WTC11 (cell line): Measurements from ENCODE around the gene ANTXRL. TPM values are rescaled to one million over a fixed set of nuclear protein-coding genes. Genes with fewer than 3 reads are reported as not detected.
"Not testable (repeated sequence)": the region's sequence is repeated elsewhere in the genome, so short reads cannot be mapped to it uniquely, and the experiment has no call there.

Source experiments
- ATAC-seq: fragments of 200-7000 bp; cut with Tn5 transposase; 2 replicates; pipeline ENCODE4 v1.10.0; 2021; ENCODE audit warnings: mild to moderate bottlenecking, moderate library complexity
- CTCF ChIA-PET: fragments of 300-600 bp; sonication (Branson Sonifier 250); formaldehyde crosslinking; loops from one replicate; lab custom pipeline; 2021; ENCODE audit warnings: antibody characterized with exemption; lab: Charles Lee
- POLR2A ChIA-PET: fragments of 350-600 bp; sonication (Branson Sonifier 250); formaldehyde crosslinking; loops from one replicate; lab custom pipeline; 2021; ENCODE audit warnings: antibody characterized with exemption; lab: Charles Lee
- DNase-seq: peaks from one replicate; pipeline ENCODE4 v3.0.0; 2021; ENCODE audit warnings: low spot score
- H3K27ac Mint-ChIP-seq: 2 replicates; pipeline ENCODE4 v1.8.0; 2021; ENCODE audit warnings: mixed read lengths
- H3K27me3 Mint-ChIP-seq: 2 replicates; pipeline ENCODE4 v1.8.0; 2021; ENCODE audit warnings: low read depth, mild to moderate bottlenecking, moderate library complexity, mixed read lengths
- H3K36me3 Mint-ChIP-seq: 2 replicates; pipeline ENCODE4 v1.8.0; 2021; ENCODE audit warnings: mixed read lengths
- H3K4me1 Mint-ChIP-seq: 2 replicates; pipeline ENCODE4 v1.8.0; 2022; ENCODE audit warnings: mixed read lengths
- H3K4me3 Mint-ChIP-seq: 2 replicates; pipeline ENCODE4 v1.8.0; 2021; ENCODE audit warnings: mild to moderate bottlenecking, moderate library complexity, mixed read lengths
- H3K9me3 Mint-ChIP-seq: 2 replicates; pipeline ENCODE4 v1.8.0; 2021; ENCODE audit warnings: mixed read lengths
- NFYB ChIP-seq: sonication (generic); formaldehyde crosslinking; conservative IDR thresholded peaks from 2 replicates; pipeline ENCODE4 v1.8.0; 2022; ENCODE audit warnings: low read depth, missing genetic modification reagents
- SOX15 ChIP-seq: fragments of 250-450 bp; sonication (Bioruptor Pico); IDR thresholded peaks from 2 replicates; pipeline ENCODE4 v1.9.0; 2021; ENCODE audit warnings: mild to moderate bottlenecking
- ZBTB21 ChIP-seq: sonication (generic); formaldehyde crosslinking; IDR thresholded peaks from 2 replicates; pipeline ENCODE4 v1.8.1; 2023; ENCODE audit warnings: mild to moderate bottlenecking, missing genetic modification reagents, borderline replicate concordance
- total RNA-seq: library from RNA; stranded (reverse); gene quantifications from 3 replicates; pipeline ENCODE4 v1.2.3, GENCODE V29; 2021
- TF ChIP-seq, protein P1 (sequence below): fragments of 250-450 bp; sonication (Bioruptor Pico); IDR thresholded peaks from 2 replicates; pipeline ENCODE4 v1.8.0; 2021; ENCODE audit warnings: mild to moderate bottlenecking
- TF ChIP-seq, protein P2 (sequence below): sonication (generic); formaldehyde crosslinking; IDR thresholded peaks from 2 replicates; pipeline ENCODE4 v1.8.1; 2023; ENCODE audit warnings: mild to moderate bottlenecking, missing genetic modification reagents

ANTXRL gene
- total RNA-seq, 1 experiment from 2014 or later: not detected

DNA sequence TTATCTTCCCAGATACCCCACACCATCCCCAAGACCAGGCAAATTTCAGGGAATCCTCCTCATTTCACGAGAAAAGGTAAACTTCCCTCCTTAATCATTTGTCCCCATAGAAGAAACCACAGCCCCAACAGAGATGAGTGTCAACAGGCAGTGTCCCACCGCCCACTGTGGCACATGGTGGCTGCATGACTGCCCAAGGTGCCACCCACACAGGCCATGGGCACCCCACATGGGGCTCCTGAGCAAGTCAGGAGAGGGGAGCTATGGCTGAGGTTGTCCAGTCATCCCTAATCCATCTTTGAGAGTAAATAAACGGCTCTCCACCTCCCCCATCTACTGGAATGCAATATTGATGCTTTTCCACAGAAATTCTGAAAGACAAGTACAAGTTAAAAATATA, 44.1 kb downstream of the ANTXRL start:
- DNase-seq (no peak), ATAC-seq (no peak)
- H3K9me3 Mint-ChIP-seq: no peaks in the 10 kb centered on the region
- ChIA-PET POLR2A (no interaction called here), CTCF (no interaction called here)
- peaks cover 12% of the 10 kb centered on the region for H3K4me1 Mint-ChIP-seq
- no peak overlapping the region for H3K27ac Mint-ChIP-seq
- H3K27me3 Mint-ChIP-seq: no peaks in the 10 kb centered on the region; the same call in 1 of the 2 replicates
- H3K4me3 Mint-ChIP-seq: no peak overlapping the region
- no peak for TF ChIP-seq ZBTB21 (CRISPR knock-in tag)
- no peak for TF ChIP-seq NFYB (CRISPR knock-in tag)
- TF ChIP-seq SOX15 (CRISPR knock-in tag): no peak
- TF ChIP-seq, protein P1, sequence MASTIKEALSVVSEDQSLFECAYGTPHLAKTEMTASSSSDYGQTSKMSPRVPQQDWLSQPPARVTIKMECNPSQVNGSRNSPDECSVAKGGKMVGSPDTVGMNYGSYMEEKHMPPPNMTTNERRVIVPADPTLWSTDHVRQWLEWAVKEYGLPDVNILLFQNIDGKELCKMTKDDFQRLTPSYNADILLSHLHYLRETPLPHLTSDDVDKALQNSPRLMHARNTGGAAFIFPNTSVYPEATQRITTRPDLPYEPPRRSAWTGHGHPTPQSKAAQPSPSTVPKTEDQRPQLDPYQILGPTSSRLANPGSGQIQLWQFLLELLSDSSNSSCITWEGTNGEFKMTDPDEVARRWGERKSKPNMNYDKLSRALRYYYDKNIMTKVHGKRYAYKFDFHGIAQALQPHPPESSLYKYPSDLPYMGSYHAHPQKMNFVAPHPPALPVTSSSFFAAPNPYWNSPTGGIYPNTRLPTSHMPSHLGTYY (CRISPR knock-in tag): no peak
- TF ChIP-seq, protein P2, sequence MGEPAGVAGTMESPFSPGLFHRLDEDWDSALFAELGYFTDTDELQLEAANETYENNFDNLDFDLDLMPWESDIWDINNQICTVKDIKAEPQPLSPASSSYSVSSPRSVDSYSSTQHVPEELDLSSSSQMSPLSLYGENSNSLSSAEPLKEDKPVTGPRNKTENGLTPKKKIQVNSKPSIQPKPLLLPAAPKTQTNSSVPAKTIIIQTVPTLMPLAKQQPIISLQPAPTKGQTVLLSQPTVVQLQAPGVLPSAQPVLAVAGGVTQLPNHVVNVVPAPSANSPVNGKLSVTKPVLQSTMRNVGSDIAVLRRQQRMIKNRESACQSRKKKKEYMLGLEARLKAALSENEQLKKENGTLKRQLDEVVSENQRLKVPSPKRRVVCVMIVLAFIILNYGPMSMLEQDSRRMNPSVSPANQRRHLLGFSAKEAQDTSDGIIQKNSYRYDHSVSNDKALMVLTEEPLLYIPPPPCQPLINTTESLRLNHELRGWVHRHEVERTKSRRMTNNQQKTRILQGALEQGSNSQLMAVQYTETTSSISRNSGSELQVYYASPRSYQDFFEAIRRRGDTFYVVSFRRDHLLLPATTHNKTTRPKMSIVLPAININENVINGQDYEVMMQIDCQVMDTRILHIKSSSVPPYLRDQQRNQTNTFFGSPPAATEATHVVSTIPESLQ: no peak
- no peaks in the 10 kb centered on the region for H3K36me3 Mint-ChIP-seq

DNA sequence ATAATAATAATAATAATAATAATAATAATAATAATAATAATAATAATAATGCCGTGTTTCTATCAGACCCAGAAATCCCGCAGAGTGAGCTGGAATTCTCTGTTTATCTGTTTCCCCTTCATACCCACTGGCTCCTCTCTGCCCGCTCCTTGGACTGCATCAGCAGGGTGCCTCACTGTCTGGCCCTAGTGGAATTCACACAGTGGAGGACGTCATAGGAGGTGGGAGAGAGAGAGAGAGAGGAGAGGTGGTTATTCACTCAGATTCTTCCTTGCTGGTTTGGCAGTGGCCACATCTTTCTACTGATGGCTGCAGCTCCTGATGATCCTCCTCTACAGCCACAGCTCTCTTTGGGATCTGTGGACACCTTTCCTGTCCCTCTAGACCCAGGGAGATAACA, 78.7 kb downstream of the ANTXRL start:
- POLR2A ChIA-PET, H3K27ac Mint-ChIP-seq, H3K4me3 Mint-ChIP-seq, ATAC-seq, CTCF ChIA-PET, H3K27me3 Mint-ChIP-seq, H3K4me1 Mint-ChIP-seq, H3K9me3 Mint-ChIP-seq, H3K36me3 Mint-ChIP-seq, DNase-seq: not testable (repeated sequence)

DNA sequence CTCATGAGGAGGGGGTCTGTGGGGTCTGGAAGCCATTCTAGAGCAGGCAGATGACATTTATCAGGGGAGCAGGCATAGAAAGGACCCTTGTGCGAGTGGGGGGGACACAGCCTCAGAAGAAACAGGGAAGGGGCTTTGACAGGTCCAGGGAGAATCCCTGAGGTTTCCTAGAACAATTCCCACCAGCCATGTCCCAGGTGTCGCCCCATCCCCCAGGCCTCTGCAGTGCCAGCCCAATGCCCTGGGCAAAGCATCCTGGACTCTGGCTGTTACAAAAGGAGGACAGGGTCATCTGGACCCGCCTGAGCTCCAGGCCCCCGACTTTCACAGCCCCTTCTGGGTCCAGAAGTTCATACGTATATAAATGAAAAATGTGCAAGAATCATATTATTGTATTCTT, 80.4 kb downstream of the ANTXRL start:
- POLR2A ChIA-PET, ATAC-seq, CTCF ChIA-PET, H3K4me3 Mint-ChIP-seq, H3K9me3 Mint-ChIP-seq, H3K36me3 Mint-ChIP-seq, H3K4me1 Mint-ChIP-seq, H3K27ac Mint-ChIP-seq, H3K27me3 Mint-ChIP-seq, DNase-seq: not testable (repeated sequence)

DNA sequence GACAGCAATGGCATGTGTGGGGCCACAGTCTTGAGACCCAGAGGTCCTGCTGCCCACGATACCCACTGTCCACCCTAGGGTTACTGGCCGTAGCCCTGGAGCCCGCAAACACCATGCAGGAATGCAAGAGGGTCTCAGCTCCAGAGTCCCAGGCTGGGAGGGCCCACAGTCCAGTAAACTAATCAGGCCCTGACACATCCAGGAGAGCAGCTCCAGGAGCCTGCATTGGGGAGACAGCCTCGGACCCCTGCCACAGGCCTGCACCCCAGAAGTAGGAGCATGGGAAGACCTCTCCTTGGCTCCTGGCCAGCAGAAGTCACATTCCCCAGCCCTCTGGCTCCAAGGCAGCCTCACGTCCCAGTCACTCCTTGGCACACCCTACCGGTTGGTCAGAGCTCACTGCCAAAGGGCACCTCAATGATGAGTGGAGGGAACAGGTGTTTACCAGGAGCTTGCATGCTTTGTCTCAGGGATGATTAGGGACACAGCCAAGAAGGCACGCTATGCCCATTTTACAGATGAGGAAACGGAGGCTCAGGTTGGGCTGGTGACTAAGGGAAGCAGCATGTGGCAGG, 81.0 kb downstream of the ANTXRL start:
- H3K27ac Mint-ChIP-seq, H3K4me3 Mint-ChIP-seq, H3K9me3 Mint-ChIP-seq, H3K4me1 Mint-ChIP-seq, H3K27me3 Mint-ChIP-seq, H3K36me3 Mint-ChIP-seq, POLR2A ChIA-PET, DNase-seq, ATAC-seq, CTCF ChIA-PET: not testable (repeated sequence)

DNA sequence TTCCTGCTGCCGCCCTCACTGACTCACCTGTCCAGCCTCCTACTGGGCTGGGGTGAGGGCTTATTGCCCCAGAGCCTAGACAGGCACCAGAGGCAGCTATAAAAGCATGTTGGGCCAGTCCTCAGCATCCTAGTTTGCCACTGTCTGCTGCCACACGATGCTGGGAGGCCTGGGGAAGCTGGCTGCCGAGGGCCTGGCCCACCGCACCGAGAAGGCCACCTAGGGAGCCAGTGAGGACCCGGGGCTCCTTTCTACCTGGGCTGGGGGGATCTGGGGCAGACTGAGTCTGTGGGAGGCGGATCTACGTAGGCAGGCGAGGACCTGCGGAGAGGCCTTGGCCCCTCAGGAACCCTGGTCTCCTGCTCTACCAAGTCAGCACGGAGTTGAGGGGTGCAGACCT, 82.2 kb downstream of the ANTXRL start:
- H3K27me3 Mint-ChIP-seq, H3K36me3 Mint-ChIP-seq, CTCF ChIA-PET, H3K4me3 Mint-ChIP-seq, DNase-seq, ATAC-seq, H3K27ac Mint-ChIP-seq, POLR2A ChIA-PET, H3K9me3 Mint-ChIP-seq, H3K4me1 Mint-ChIP-seq: not testable (repeated sequence)

DNA sequence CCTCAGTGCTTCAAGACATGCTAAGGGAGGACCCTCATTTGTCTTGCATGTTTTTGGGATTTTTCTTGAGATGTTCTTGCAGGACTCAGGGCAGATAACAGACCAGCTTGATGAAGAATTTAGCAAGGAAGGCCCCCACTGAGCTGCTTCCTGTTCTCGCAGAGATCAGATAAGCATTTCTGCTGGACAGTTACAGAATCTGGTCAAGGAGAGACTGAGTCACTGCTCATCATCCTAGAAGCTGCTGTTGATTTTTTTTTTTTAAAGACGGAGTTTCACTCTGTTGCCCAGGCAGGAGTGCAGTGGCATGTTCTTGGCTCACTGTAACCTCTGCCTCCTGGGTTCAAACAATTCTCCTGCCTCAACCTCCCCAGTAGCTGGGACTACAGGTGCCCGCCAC, 87.6 kb downstream of the ANTXRL start:
- CTCF ChIA-PET, H3K27me3 Mint-ChIP-seq, DNase-seq, H3K4me1 Mint-ChIP-seq, H3K4me3 Mint-ChIP-seq, POLR2A ChIA-PET, H3K9me3 Mint-ChIP-seq, ATAC-seq, H3K36me3 Mint-ChIP-seq, H3K27ac Mint-ChIP-seq: not testable (repeated sequence)

DNA sequence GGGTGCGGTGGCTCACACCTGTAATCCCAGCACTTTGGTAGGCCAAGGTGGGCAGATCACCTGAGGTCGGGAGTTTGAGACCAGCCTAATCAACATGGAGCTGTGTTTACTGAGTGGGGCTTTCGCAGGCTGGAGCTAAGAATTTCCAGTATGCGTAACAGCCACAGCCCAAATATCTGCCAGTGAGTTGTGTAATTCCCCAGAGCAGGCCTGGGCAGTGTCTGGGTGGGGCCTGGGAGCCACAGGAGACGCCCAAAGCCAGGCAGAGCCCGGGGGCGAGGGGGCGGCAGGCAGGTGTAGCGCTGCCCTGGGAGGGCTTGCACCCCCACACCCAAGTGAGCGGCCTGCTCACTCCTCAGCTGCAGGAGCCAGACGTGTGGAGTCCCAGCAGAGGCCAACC, 88.6 kb downstream of the ANTXRL start, which contains the start of gene ANXA8L1:
ANXA8L1 (plus strand) TSS at position 371 of the 400 bp plus-strand sequence. CDS start 76 bp downstream, outside the sequence.
- ATAC-seq, H3K27ac Mint-ChIP-seq, H3K4me3 Mint-ChIP-seq, H3K36me3 Mint-ChIP-seq, H3K9me3 Mint-ChIP-seq, CTCF ChIA-PET, H3K27me3 Mint-ChIP-seq, DNase-seq, POLR2A ChIA-PET, H3K4me1 Mint-ChIP-seq: not testable (repeated sequence)

DNA sequence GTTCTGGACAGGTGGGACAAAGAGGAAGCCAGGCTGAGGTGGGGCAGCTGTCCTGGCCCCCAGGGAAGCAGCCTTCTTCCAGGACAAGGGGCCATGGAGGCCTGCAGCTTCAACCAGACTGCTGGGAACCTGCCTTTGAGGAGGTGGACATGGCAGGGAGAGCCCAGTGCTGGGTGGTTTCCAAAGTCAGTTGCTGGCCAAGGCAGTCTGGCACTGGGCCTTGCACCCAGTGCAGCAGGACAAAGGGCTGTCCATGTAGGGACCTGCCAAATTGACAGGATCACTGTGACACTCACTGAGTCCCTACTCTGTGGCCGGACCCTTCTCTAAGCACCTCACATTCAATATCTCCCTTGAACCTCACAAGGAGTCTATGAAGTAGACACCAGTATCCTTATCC, 90.2 kb downstream of the ANTXRL start:
- ATAC-seq, H3K9me3 Mint-ChIP-seq, POLR2A ChIA-PET, H3K4me1 Mint-ChIP-seq, H3K36me3 Mint-ChIP-seq, H3K4me3 Mint-ChIP-seq, DNase-seq, CTCF ChIA-PET, H3K27me3 Mint-ChIP-seq, H3K27ac Mint-ChIP-seq: not testable (repeated sequence)

DNA sequence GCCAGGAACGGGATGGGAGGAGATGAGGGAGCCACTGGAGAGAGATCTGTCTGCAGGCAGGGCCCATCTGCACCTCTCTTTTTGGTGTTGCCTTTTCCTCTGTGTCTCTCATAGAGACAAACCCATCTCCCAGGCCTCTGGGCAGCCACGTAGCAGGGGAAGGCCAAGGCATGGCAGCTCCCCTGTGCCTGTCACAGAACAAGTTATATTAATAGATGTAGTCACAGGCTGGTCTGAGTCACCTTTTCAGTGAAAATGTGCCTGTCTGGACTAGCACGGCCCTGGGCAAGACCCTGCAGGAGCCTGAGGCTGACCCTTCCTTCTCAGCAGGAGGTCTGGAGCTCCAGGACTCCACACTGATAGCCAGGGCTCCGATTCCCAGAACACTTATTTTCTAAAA, 90.9 kb downstream of the ANTXRL start:
- POLR2A ChIA-PET, H3K36me3 Mint-ChIP-seq, H3K27me3 Mint-ChIP-seq, CTCF ChIA-PET, H3K4me1 Mint-ChIP-seq, H3K4me3 Mint-ChIP-seq, DNase-seq, H3K27ac Mint-ChIP-seq, ATAC-seq, H3K9me3 Mint-ChIP-seq: not testable (repeated sequence)

DNA sequence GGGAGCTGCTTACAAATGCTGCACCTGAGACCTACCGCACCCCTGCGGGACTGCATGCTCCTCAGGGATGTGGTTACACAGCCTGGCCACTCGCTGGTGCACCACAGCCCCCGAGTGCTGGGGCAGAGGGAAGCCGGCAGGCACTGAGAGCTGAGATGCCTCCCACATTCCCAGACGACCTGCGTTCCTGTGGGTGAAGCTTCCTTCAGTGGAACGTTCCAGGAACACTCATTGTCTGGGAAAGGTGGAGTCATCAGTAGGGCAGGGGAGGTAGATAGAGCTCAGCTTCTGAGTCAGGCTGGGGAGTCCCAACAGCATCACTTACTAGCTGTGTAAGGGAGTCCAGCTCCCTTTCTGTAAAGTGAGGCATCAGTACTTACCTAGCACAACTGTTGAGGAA, 91.3 kb downstream of the ANTXRL start:
- H3K4me1 Mint-ChIP-seq, CTCF ChIA-PET, H3K4me3 Mint-ChIP-seq, H3K9me3 Mint-ChIP-seq, H3K27ac Mint-ChIP-seq, H3K27me3 Mint-ChIP-seq, ATAC-seq, POLR2A ChIA-PET, H3K36me3 Mint-ChIP-seq, DNase-seq: not testable (repeated sequence)
